Left colon (tissue), 2 donors: Measurements from ENCODE around the gene LYRM4. TPM values are rescaled to one million over a fixed set of nuclear protein-coding genes. Genes with fewer than 3 reads are reported as not detected.

Experiments
- ATAC-seq: fragments of 200-7000 bp; cut with Tn5 transposase; one replicate; pipeline ENCODE4 v1.9.1; 2020; ENCODE audit warnings: mild to moderate bottlenecking, moderate library complexity
- DNase-seq, 2 donors: peaks; one replicate each; pipeline ENCODE4 v3.0.0-alpha.2; 2020
- intact Hi-C, 2 donors: fragments of 100-400 bp; cut with DNase I in 1 of 2; cut with micrococcal nuclease in 1 of 2; formaldehyde crosslinking; loops; one replicate each; pipeline versions ENCODE4 v1.11.2 to v1.14.0; 2022; cut with DNase I, micrococcal nuclease
- total RNA-seq, 2 donors: library from RNA; stranded (reverse); fragmentation: NEBNext Ultra II Directional; extraction: Animal tissue kit (Norgen Biotek cat#: 25700); gene quantifications; one replicate each; pipeline ENCODE4 v1.2.1, GENCODE V29; 2021
- donor health status: DM: no; HTN: no; CAD: no.
- donor health status: DM: yes; HTN: yes; CAD: no.

The LYRM4 gene
- total RNA-seq, 2 donors from 2014 or later = 12.1 to 12.5 TPM

- intact Hi-C loops = no loop called here
- ATAC-seq = no peak
- no peak for DNase-seq
These were observed 69.5 kb downstream of the LYRM4 start for GRCh38 chr6:5191222-5191621.

GRCh38 chr6:5190507-5190906 lies 70.2 kb downstream of the LYRM4 start:
- intact Hi-C loops = no loop called here
- ATAC-seq (no peak), DNase-seq (no peak)

- ATAC-seq = no peak
- intact Hi-C loops = no loop called here
- DNase-seq = no peak
These were observed 72.1 kb downstream of the LYRM4 start for GRCh38 chr6:5188646-5189045.

- no peak for DNase-seq
- ATAC-seq = no peak
- intact Hi-C loops = no loop called here
These were observed 75.9 kb downstream of the LYRM4 start for GRCh38 chr6:5184878-5185277.

GRCh38 chr6:5184218-5184617 lies 76.5 kb downstream of the LYRM4 start:
- intact Hi-C loops = no loop called here
- ATAC-seq = no peak
- DNase-seq = no peak

- DNase-seq = no peak
- intact Hi-C loops = no loop called here
- no peak for ATAC-seq
These were observed 79.0 kb downstream of the LYRM4 start for GRCh38 chr6:5181510-5182317.

- ATAC-seq = no peak
- DNase-seq = no peak
- intact Hi-C loops = no loop called here
These were observed 80.1 kb downstream of the LYRM4 start for GRCh38 chr6:5180636-5181035.

GRCh38 chr6:5179917-5180316 lies 80.8 kb downstream of the LYRM4 start:
- DNase-seq = no peak
- intact Hi-C loops = no loop called here

GRCh38 chr6:5178806-5179205 lies 81.9 kb downstream of the LYRM4 start:
- intact Hi-C loops = no loop called here
- DNase-seq (no peak), ATAC-seq (no peak)

More at GRCh38 chr6:5179917-5180316, 80.8 kb downstream of the LYRM4 start:
- no peak for ATAC-seq

- intact Hi-C loops = no loop called here
- no peak for ATAC-seq
- DNase-seq = peak in 1 of 2 donors; percentile 10
These were observed 85.1 kb downstream of the LYRM4 start for GRCh38 chr6:5175635-5176034.

GRCh38 chr6:5174756-5175549 lies 85.8 kb downstream of the LYRM4 start:
- no peak for ATAC-seq
- intact Hi-C loops = no loop called here
- DNase-seq = peak in 1 of 2 donors; percentile 22

- ATAC-seq (peak; percentile 30), DNase-seq (peak in 1 of 2 donors; percentile 24)
- intact Hi-C loops = no loop called here
These were observed 86.5 kb downstream of the LYRM4 start for GRCh38 chr6:5174244-5174643.

- ATAC-seq (no peak), DNase-seq (no peak)
- intact Hi-C loops = no loop called here
These were observed 86.9 kb downstream of the LYRM4 start for GRCh38 chr6:5173810-5174209.

GRCh38 chr6:5172897-5173474 lies 87.8 kb downstream of the LYRM4 start:
- intact Hi-C loops = no loop called here

GRCh38 chr6:5172041-5172653 lies 88.6 kb downstream of the LYRM4 start:
- ATAC-seq (no peak), DNase-seq (no peak)
- intact Hi-C loops = no loop called here

More at GRCh38 chr6:5172897-5173474, 87.8 kb downstream of the LYRM4 start:
- ATAC-seq (no peak), DNase-seq (no peak)

GRCh38 chr6:5167501-5167900 lies 93.2 kb downstream of the LYRM4 start:
- no peak for ATAC-seq
- no peak for DNase-seq
- intact Hi-C loops = no loop called here

- ATAC-seq (no peak), DNase-seq (no peak)
- intact Hi-C loops = no loop called here
These were observed 96.7 kb downstream of the LYRM4 start for GRCh38 chr6:5164092-5164491.

GRCh38 chr6:5163247-5163646 lies 97.5 kb downstream of the LYRM4 start:
- ATAC-seq (no peak), DNase-seq (no peak)
- intact Hi-C loops = no loop called here

- intact Hi-C loops = no loop called here
- no peak for ATAC-seq
- no peak for DNase-seq
These were observed 98.4 kb downstream of the LYRM4 start for GRCh38 chr6:5162355-5162754.
